ENCODE data around the gene DCUN1D5. TPM values are rescaled to one million over a fixed set of nuclear protein-coding genes. Genes with fewer than 3 reads are reported as not detected.

DCUN1D5 gene
- total RNA-seq, 2 experiments from 2014 or later, result 59.2 to 78.1 TPM

DNA sequence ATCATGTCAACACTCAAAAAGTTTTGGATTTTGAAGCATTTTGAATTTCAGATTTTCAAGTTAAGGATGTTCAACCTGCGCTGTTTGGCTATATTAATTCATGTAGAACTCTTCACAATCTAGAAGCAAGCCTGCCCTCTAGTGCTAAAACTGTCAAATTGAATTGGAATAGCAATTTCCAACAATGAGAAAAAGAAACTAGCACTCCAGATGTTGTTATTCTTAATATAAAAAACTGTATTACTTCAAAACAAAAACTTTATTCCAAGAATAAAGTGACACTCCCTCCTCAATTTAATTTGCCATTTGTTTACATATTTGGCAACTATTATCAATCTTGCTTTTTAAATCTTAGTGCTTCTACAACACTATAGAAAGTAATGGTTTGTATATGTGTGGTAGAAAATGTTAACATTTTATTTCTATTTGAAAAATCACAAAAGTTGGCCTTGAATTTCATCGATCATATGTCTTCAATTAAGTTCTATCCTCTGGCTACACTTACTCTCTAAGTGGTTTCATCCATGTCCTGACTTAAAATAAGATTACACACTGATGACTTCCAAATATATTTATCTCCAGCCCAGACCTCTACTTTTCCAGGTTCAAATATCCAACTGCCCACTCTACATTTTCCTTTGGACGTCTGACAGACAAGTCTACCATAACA is 36.6 kb downstream of the DCUN1D5 start:
- Mint-ChIP-seq H3K4me1 (peaks cover 5% of the 10 kb centered on the region), H3K4me3 (no peak overlapping the region), H3K9me3 (ENCODE audit: low read depth) (peaks cover 2% of the 10 kb centered on the region), H3K36me3 (ENCODE audit: low read depth) (peaks cover 7% of the 10 kb centered on the region), H3K27ac (no peak overlapping the region), H3K27me3 (no peaks in the 10 kb centered on the region)
- ChIA-PET POLR2A (no interaction called here), CTCF (interaction anchor here (0.7 to 2.7 kb wide), 3 partner anchors 19 to 115 kb away, joined by 3 to 7 read pairs (median 3); no protein-coding TSS in a partner anchor)
- DNase-seq (no peak), ATAC-seq (peak; percentile 61)
- intact Hi-C loops (cut with DNase I, micrococcal nuclease), result loop anchor here (1.0 kb wide), 4 partner anchors 19 to 321 kb away; no protein-coding TSS in a partner anchor

DNA sequence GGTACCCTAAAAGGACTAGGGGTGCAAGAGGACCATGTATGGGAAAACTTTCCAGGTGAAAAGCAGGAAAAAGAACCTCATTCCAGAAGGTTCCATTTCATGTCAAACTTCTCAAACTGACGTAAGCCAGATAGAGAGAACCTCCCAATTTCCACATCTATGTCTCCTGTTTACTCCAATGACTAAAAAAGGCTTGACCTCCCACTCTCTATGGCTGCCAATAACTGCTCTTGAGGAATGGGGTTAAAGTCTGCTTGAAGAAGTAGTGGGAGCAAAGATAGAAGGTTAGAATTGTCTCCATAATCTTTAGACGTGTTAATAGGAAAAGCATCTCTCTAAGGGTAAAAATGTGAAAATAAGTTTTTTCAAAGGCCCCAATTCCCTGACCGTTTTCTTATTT is 38.0 kb downstream of the DCUN1D5 start:
- ChIA-PET POLR2A (no interaction called here), CTCF (no interaction called here)
- Mint-ChIP-seq H3K4me1 (peaks cover 5% of the 10 kb centered on the region), H3K9me3 (ENCODE audit: low read depth) (peaks cover 2% of the 10 kb centered on the region), H3K36me3 (ENCODE audit: low read depth) (peaks cover 4% of the 10 kb centered on the region), H3K27ac (no peak overlapping the region), H3K27me3 (no peaks in the 10 kb centered on the region), H3K4me3 (no peak overlapping the region)
- DNase-seq (no peak), ATAC-seq (no peak)
- intact Hi-C loops (cut with DNase I, micrococcal nuclease), result no loop called here

DNA sequence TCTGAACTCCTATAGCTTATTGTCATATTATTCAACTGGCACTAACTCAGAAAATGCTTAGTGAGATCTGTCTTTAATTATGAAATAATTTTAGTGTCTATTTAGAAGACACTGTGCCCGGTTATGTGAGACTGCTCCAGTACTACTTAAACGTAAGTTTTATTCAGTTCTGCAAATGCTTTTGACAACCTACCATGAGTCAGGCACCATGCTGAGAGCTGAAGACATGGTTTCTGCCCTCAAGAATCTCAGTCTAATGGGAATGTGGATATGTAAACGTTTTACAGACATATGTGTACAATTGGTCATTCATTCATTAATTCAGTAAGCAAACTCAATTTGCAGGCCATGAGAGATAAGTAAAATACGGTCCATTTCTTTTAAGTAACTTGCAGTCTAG is 40.0 kb downstream of the DCUN1D5 start:
- Mint-ChIP-seq H3K27me3 (no peaks in the 10 kb centered on the region), H3K36me3 (ENCODE audit: low read depth) (peaks cover 4% of the 10 kb centered on the region), H3K4me3 (no peak overlapping the region), H3K4me1 (peaks cover 5% of the 10 kb centered on the region), H3K27ac (no peak overlapping the region), H3K9me3 (ENCODE audit: low read depth) (peaks cover 2% of the 10 kb centered on the region)
- ATAC-seq (no peak), DNase-seq (no peak)
- intact Hi-C loops (cut with DNase I, micrococcal nuclease), result no loop called here
- ChIA-PET CTCF (interaction anchor here (1.8 kb wide), 1 partner anchor 16 kb away, joined by 5 read pairs; no protein-coding TSS in a partner anchor), POLR2A (no interaction called here)

DNA sequence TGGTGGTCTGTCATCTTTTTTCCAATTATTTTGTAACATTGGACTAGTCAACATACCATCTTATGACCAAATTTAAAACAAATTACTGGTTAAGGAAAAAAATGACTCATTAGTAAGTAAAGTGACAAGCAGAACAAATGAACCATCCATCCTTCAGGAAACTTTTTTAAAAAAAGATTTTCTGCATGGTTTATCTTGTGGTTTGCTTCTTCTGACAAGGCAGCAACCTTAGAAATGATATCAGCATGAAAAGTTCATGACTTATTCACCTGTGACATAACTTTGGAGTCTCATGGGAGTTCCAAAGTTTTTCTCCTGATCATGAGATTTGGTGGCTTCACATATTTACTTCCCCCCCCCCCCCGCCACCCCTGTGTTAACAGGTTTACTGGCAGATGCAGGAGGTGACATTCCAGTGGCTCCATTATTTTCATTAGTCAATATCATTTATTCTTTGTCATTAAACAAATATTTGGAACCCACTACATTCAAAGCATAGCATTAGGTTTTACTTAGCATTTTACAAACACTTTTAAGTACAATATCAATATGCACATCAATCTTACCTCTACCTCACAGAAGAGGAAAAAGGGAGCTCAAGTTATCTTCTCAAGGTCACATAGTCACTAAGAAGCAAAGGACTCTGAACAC is 40.7 kb downstream of the DCUN1D5 start:
- DNase-seq, result no peak
- Mint-ChIP-seq H3K4me3 (no peak overlapping the region), H3K36me3 (ENCODE audit: low read depth) (peaks cover 4% of the 10 kb centered on the region), H3K9me3 (ENCODE audit: low read depth) (peaks cover 2% of the 10 kb centered on the region), H3K4me1 (peaks cover 5% of the 10 kb centered on the region), H3K27me3 (no peaks in the 10 kb centered on the region), H3K27ac (no peak overlapping the region)
- POLR2A ChIA-PET, result no interaction called here
- intact Hi-C loops (cut with DNase I, micrococcal nuclease), result no loop called here
- CTCF ChIA-PET, result interaction anchor here (0.6 to 1.8 kb wide), 2 partner anchors 15 to 330 kb away, joined by 3 to 5 read pairs; no protein-coding TSS in a partner anchor
- no peak for ATAC-seq

DNA sequence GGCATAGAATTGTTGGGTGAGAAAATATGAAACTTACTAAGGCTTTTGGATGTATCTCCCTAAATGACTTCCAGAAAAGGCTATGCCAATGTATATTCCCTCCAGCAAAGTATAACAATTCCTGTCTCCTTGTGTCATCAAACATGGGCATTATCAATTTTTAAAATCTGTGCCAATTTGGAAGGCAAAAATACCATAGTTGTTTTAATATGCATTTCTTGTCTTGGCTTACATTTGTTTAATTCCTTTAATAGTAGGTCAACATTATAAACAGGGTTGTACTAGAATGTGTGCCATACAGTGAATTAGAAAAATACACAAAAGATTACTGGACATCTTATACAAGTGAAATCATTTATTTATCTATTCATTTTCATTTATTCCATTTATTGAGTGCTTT is 41.6 kb downstream of the DCUN1D5 start:
- ATAC-seq, result no peak
- H3K36me3 Mint-ChIP-seq (ENCODE audit: low read depth), result peaks cover 4% of the 10 kb centered on the region
- intact Hi-C loops (cut with DNase I, micrococcal nuclease), result no loop called here
- no peaks in the 10 kb centered on the region for H3K27me3 Mint-ChIP-seq
- CTCF ChIA-PET, result interaction anchor here (0.6 kb wide), 1 partner anchor 329 kb away, joined by 3 read pairs; no protein-coding TSS in a partner anchor
- H3K27ac Mint-ChIP-seq, result no peak overlapping the region
- H3K4me3 Mint-ChIP-seq, result no peak overlapping the region
- no peak for DNase-seq
- H3K9me3 Mint-ChIP-seq (ENCODE audit: low read depth), result peaks cover 2% of the 10 kb centered on the region
- H3K4me1 Mint-ChIP-seq, result peaks cover 5% of the 10 kb centered on the region
- POLR2A ChIA-PET, result no interaction called here

DNA sequence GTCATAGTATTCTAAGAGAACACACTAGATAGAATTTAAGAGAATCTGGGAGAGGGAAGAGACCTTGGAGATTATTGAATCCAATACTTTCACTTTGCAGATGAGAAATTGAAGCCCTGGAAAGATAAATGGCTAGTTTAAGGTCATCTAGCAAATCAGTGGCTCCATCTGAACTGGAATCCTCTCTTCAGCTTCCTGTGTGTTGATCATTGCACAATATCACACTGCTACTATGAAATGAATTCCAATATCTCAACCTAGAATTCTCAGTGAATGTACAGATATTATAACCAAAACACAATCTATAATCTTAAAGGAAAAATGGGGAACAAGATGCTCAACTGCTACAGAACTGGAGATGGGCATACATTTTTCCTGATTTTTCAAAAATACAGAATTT is 44.1 kb downstream of the DCUN1D5 start:
- Mint-ChIP-seq H3K36me3 (ENCODE audit: low read depth) (peaks cover 4% of the 10 kb centered on the region), H3K4me1 (peaks cover 5% of the 10 kb centered on the region), H3K27ac (no peak overlapping the region), H3K27me3 (peaks cover 3% of the 10 kb centered on the region), H3K4me3 (no peak overlapping the region), H3K9me3 (ENCODE audit: low read depth) (peaks cover 2% of the 10 kb centered on the region)
- ATAC-seq, result no peak
- ChIA-PET POLR2A (no interaction called here), CTCF (no interaction called here)
- intact Hi-C loops (cut with DNase I, micrococcal nuclease), result no loop called here
- DNase-seq, result no peak

DNA sequence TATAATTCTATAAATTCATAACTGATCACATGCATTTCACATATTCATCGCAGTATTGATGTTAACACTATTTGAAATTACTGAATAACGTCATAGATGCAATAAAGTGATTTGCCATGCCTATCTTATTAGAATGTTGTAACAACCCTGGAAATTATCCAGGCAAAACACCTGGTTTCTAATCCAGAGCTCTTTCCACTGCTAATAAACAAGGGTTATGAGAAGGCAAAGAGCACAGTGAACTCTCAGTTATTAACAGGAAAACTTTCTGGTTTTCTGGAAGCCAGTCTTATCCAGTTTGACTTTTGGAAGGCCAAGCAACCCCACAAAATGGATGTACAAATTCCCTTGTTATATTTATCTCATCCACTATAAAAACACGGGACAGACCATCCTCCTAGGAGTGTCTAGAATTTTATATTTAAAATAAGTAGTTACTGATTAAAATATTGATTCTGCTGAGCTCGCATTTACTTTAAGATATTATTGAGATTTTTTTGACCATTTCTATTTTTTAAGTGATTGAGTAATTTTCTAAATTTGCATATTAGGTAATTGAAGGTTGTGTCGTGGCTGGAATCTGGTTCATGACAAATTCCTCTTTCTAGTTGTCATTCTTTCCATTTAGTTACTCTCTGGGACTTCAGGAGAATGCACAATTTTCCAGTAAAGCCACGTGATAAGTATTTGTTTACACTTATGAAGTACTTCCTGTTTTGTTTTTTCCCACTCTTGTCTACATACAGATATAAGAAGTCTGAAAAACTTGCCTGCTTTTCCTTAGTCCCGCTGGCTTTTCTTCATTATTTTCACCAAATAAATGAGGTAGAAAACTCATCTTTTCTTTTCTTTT is 47.9 kb downstream of the DCUN1D5 start:
- intact Hi-C loops (cut with DNase I, micrococcal nuclease), result no loop called here
- ATAC-seq (no peak), DNase-seq (no peak)
- CTCF ChIA-PET, result no interaction called here
- no peak overlapping the region for H3K27ac Mint-ChIP-seq
- no peaks in the 10 kb centered on the region for H3K36me3 Mint-ChIP-seq (ENCODE audit: low read depth)
- no peaks in the 10 kb centered on the region for H3K9me3 Mint-ChIP-seq (ENCODE audit: low read depth)
- H3K4me1 Mint-ChIP-seq, result no peaks in the 10 kb centered on the region
- no peak overlapping the region for H3K4me3 Mint-ChIP-seq
- POLR2A ChIA-PET, result no interaction called here
- peaks cover 7% of the 10 kb centered on the region for H3K27me3 Mint-ChIP-seq

DNA sequence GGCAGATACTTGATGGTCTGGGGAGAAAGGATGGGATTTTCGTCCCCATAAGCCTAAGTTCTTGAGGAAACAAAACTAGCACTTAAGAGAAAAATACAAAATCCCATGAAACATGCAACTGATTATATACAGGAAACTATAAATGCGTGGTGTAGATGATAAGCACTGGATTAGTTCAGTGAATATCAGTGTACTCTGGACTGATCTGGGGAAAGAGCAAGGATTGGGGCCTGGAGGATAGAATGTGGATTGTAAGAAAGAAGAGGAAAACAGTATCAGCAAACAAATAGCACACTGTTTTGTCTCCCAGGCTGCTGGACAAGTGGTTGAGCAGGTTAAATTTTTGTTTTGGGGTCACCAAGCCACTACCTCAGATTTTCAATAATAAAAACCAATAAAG is 49.8 kb downstream of the DCUN1D5 start:
- H3K27me3 Mint-ChIP-seq, result peaks cover 7% of the 10 kb centered on the region
- no peaks in the 10 kb centered on the region for H3K4me1 Mint-ChIP-seq
- ATAC-seq, result no peak
- no peaks in the 10 kb centered on the region for H3K36me3 Mint-ChIP-seq (ENCODE audit: low read depth)
- no peak overlapping the region for H3K4me3 Mint-ChIP-seq
- H3K27ac Mint-ChIP-seq, result no peak overlapping the region
- H3K9me3 Mint-ChIP-seq (ENCODE audit: low read depth), result no peaks in the 10 kb centered on the region
- CTCF ChIA-PET, result no interaction called here
- intact Hi-C loops (cut with DNase I, micrococcal nuclease), result no loop called here
- DNase-seq, result no peak
- POLR2A ChIA-PET, result no interaction called here

DNA sequence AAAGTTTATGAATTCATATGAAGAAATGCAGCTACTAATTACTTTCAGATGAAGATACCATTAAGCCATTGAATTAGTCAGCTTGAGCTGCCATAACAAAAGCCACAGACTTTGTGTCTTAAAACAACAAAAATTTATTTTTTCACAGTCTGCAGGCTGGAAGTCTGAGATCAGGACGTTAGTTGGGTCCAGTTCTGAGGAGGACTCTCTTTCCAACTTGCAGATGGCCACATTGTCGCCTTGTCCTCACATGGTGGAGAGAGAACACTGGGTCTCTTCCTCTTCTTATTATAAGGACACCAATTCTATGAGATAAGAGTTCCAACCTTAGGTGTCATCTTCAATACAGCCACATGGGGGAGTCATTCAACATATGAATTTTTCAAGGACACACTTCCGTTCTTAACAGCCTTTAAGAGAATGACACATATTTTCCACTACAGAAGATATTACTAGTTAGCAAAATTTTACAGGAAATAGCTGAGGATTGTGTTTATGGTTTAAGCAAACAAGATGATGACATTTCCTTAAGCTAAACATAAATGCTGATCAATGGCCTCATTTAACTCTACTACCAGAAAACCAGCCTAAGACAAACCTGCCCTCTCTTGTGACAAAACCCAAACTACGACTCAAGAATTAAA is 56.0 kb downstream of the DCUN1D5 start:
- Mint-ChIP-seq H3K27ac (peak overlapping the region; percentile 96), H3K4me3 (peak overlapping the region; percentile 50), H3K27me3 (no peaks in the 10 kb centered on the region), H3K9me3 (ENCODE audit: low read depth) (no peaks in the 10 kb centered on the region), H3K4me1 (peaks cover 25% of the 10 kb centered on the region), H3K36me3 (ENCODE audit: low read depth) (peaks cover 2% of the 10 kb centered on the region)
- peak; percentile 51 for DNase-seq
- peak; percentile 88 for ATAC-seq
- intact Hi-C loops (cut with DNase I, micrococcal nuclease), result loop anchor here (1.0 to 5.0 kb wide), 7 partner anchors 8 to 719 kb away; partner anchors contain the start of genes DCUN1D5 (in 2 of the 2), BIRC3 (in 1 of the 2) and DYNC2H1 (in 1 of the 2)
- ChIA-PET CTCF (interaction anchor here (0.6 to 3.2 kb wide), 10 partner anchors 9 to 76 kb away, joined by 3 to 8 read pairs (median 4); partner anchors contain the start of gene DYNC2H1), POLR2A (no interaction called here)

DNA sequence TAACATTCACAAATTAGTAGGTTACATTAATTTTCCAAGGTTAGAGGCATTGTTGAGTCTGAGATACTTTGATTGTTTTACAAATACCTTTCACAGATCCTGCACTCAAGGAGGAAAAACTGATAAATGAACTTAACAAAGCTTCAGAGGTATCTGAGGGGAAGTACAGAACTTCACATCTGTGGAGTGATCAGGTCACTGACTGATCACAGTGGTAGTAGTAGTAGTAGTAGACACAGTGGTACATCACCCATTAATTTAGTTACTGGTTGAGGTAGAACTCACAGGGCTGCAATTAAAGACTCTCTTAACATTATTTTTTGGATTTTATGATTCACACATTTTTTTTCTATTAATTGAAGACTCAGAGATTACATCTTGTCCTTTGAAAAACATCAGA is 56.7 kb downstream of the DCUN1D5 start:
- no peak for ATAC-seq
- no peaks in the 10 kb centered on the region for H3K9me3 Mint-ChIP-seq (ENCODE audit: low read depth)
- peaks cover 25% of the 10 kb centered on the region for H3K4me1 Mint-ChIP-seq
- H3K36me3 Mint-ChIP-seq (ENCODE audit: low read depth), result peaks cover 2% of the 10 kb centered on the region
- POLR2A ChIA-PET, result no interaction called here
- H3K27ac Mint-ChIP-seq, result peak overlapping the region; percentile 58
- CTCF ChIA-PET, result interaction anchor here (0.7 to 3.2 kb wide), 7 partner anchors 8 to 77 kb away, joined by 3 to 8 read pairs (median 4); partner anchors contain the start of gene DYNC2H1
- no peaks in the 10 kb centered on the region for H3K27me3 Mint-ChIP-seq
- H3K4me3 Mint-ChIP-seq, result no peak overlapping the region
- intact Hi-C loops (cut with DNase I, micrococcal nuclease), result loop anchor here (5.0 kb wide), 3 partner anchors 57 to 718 kb away; partner anchors contain the start of genes BIRC3 (in 1 of the 2) and DCUN1D5 (in 1 of the 2)
- no peak for DNase-seq

DNA sequence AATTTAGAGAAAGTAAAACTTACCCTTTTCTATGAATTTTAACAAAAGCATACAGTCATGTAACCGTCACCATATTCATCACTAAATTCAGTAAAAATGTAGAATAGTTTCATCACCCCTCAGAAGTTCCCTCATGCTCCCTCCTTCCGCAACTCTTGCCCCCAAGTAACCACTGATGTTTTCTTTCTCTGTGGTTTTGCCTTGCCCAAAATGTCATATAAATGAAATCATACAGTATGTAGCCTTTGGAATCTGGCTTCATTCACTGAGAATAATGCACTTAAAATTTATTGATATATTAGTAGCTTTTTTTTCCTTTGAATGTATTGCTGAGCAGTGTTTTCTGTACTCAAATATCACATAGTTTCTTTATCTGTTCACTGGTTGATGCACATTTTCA is 60.1 kb downstream of the DCUN1D5 start:
- no peak for ATAC-seq
- peaks cover 40% of the 10 kb centered on the region for H3K4me1 Mint-ChIP-seq

More for the DNA sequence above, 60.1 kb downstream of the DCUN1D5 start:
- intact Hi-C loops (cut with DNase I, micrococcal nuclease), result no loop called here
- no peak overlapping the region for H3K4me3 Mint-ChIP-seq
- no peak overlapping the region for H3K27ac Mint-ChIP-seq
- ChIA-PET CTCF (no interaction called here), POLR2A (no interaction called here)
- H3K36me3 Mint-ChIP-seq (ENCODE audit: low read depth), result peaks cover 2% of the 10 kb centered on the region
- no peaks in the 10 kb centered on the region for H3K9me3 Mint-ChIP-seq (ENCODE audit: low read depth)
- DNase-seq, result no peak
- peaks cover 5% of the 10 kb centered on the region for H3K27me3 Mint-ChIP-seq
